ENCODE data around the gene RCSD1. TPM values are rescaled to one million over a fixed set of nuclear protein-coding genes. Genes with fewer than 3 reads are reported as not detected.

Gene RCSD1
- total and polyA plus RNA-seq, 2 of the 13 experiments (the other 11 are each of a cell fraction or from before 2014, with no cell fraction given), result not detected

DNA sequence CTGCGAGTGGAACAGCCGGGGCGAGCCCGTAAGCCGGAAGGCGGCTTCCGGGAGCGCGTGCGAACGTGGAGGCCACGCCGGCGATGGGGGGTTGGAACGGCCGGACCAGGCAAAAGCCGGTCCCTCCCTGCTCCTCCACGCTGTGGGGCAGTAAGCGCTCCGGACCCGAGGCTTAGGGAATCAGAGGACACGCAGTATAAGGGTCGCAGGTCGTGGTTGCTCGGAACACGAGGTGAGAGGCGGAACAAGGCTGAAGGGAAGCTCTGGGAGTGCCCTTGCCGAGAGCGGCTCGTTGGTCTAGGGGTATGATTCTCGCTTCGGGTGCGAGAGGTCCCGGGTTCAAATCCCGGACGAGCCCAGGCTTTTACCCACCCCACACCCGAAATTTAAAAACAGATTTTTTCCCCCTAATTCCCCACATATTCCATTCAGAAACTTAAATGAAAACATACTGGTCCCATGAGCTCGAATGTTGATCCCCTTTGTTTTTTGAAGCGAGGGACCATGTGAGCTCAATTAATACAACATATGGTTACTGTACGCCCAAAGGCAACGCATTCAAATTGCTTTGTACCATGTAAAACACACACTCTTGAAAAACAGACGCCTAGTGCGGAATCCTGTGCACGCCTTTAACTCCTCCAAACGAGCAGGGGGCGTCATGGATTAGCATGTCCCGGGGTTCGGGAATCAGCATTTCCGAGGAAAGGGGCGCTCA is 84.6 kb downstream of the RCSD1 start (continued):
- TF ChIP-seq, protein P1, sequence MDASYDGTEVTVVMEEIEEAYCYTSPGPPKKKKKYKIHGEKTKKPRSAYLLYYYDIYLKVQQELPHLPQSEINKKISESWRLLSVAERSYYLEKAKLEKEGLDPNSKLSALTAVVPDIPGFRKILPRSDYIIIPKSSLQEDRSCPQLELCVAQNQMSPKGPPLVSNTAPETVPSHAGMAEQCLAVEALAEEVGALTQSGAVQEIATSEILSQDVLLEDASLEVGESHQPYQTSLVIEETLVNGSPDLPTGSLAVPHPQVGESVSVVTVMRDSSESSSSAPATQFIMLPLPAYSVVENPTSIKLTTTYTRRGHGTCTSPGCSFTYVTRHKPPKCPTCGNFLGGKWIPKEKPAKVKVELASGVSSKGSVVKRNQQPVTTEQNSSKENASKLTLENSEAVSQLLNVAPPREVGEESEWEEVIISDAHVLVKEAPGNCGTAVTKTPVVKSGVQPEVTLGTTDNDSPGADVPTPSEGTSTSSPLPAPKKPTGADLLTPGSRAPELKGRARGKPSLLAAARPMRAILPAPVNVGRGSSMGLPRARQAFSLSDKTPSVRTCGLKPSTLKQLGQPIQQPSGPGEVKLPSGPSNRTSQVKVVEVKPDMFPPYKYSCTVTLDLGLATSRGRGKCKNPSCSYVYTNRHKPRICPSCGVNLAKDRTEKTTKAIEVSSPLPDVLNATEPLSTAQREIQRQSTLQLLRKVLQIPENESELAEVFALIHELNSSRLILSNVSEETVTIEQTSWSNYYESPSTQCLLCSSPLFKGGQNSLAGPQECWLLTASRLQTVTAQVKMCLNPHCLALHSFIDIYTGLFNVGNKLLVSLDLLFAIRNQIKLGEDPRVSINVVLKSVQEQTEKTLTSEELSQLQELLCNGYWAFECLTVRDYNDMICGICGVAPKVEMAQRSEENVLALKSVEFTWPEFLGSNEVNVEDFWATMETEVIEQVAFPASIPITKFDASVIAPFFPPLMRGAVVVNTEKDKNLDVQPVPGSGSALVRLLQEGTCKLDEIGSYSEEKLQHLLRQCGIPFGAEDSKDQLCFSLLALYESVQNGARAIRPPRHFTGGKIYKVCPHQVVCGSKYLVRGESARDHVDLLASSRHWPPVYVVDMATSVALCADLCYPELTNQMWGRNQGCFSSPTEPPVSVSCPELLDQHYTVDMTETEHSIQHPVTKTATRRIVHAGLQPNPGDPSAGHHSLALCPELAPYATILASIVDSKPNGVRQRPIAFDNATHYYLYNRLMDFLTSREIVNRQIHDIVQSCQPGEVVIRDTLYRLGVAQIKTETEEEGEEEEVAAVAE (CRISPR knock-in tag; IDR thresholded peaks at IDR 0.05; ENCODE audit: borderline replicate concordance), result no peak
- TF ChIP-seq, protein P2, sequence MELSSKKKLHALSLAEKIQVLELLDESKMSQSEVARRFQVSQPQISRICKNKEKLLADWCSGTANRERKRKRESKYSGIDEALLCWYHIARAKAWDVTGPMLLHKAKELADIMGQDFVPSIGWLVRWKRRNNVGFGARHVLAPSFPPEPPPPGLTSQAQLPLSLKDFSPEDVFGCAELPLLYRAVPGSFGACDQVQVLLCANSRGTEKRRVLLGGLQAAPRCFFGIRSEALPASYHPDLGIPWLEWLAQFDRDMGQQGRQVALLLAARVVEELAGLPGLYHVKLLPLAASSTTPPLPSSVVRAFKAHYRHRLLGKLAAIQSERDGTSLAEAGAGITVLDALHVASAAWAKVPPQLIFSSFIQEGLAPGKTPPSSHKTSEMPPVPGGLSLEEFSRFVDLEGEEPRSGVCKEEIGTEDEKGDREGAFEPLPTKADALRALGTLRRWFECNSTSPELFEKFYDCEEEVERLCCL (CRISPR knock-in tag; IDR thresholded peaks at IDR 0.05; ENCODE audit: borderline replicate concordance), result no peak
- TF ChIP-seq, protein P3, sequence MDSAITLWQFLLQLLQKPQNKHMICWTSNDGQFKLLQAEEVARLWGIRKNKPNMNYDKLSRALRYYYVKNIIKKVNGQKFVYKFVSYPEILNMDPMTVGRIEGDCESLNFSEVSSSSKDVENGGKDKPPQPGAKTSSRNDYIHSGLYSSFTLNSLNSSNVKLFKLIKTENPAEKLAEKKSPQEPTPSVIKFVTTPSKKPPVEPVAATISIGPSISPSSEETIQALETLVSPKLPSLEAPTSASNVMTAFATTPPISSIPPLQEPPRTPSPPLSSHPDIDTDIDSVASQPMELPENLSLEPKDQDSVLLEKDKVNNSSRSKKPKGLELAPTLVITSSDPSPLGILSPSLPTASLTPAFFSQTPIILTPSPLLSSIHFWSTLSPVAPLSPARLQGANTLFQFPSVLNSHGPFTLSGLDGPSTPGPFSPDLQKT (CRISPR knock-in tag; IDR thresholded peaks at IDR 0.05; ENCODE audit: borderline replicate concordance), result peak; percentile 12; the same call in 1 of the 2 replicates
- TF ChIP-seq FOXC1 (CRISPR knock-in tag; IDR thresholded peaks at IDR 0.05; ENCODE audit: borderline replicate concordance) (0 out of 2 replicates have a peak, but pooled peaks have one; percentile 81), ZNF724P (CRISPR knock-in tag; IDR thresholded peaks at IDR 0.05; ENCODE audit: borderline replicate concordance) (peak; percentile 67; the same call in 1 of the 2 replicates), ZFX (CRISPR knock-in tag; IDR thresholded peaks at IDR 0.05; ENCODE audit: low read depth) (peak; percentile 82), YEATS2 (CRISPR knock-in tag; IDR thresholded peaks at IDR 0.05; ENCODE audit: borderline replicate concordance) (peak; percentile 69), ZNF460 (CRISPR knock-in tag; IDR thresholded peaks at IDR 0.05; ENCODE audit: borderline replicate concordance) (no peak), CBX5 (CRISPR knock-in tag; IDR thresholded peaks at IDR 0.05; ENCODE audit: borderline replicate concordance) (peak; percentile 70; the same call in 1 of the 2 replicates), TMF1 (CRISPR knock-in tag; IDR thresholded peaks at IDR 0.05; ENCODE audit: low read depth) (peak; percentile 39; the same call in 1 of the 2 replicates), KLF16 (CRISPR knock-in tag; IDR thresholded peaks at IDR 0.05) (peak in 1 of 2 experiments; percentile 90; a peak in 1 of 4 replicates), CHCHD3 (CRISPR knock-in tag; IDR thresholded peaks at IDR 0.05) (0 out of 2 replicates have a peak, but pooled peaks have one; percentile 55), GABPA (IDR thresholded peaks at IDR 0.05; ENCODE audit: low read depth, low read length) (peak; percentile 21; the same call in 1 of the 2 replicates), GABPA (CRISPR knock-in tag; IDR thresholded peaks at IDR 0.05; ENCODE audit: low read depth) (peak; percentile 61), FIP1L1 (IDR thresholded peaks at IDR 0.05; ENCODE audit: borderline replicate concordance, insufficient read depth, low read depth, low read length) (no peak)
- TF ChIP-seq, protein P4, sequence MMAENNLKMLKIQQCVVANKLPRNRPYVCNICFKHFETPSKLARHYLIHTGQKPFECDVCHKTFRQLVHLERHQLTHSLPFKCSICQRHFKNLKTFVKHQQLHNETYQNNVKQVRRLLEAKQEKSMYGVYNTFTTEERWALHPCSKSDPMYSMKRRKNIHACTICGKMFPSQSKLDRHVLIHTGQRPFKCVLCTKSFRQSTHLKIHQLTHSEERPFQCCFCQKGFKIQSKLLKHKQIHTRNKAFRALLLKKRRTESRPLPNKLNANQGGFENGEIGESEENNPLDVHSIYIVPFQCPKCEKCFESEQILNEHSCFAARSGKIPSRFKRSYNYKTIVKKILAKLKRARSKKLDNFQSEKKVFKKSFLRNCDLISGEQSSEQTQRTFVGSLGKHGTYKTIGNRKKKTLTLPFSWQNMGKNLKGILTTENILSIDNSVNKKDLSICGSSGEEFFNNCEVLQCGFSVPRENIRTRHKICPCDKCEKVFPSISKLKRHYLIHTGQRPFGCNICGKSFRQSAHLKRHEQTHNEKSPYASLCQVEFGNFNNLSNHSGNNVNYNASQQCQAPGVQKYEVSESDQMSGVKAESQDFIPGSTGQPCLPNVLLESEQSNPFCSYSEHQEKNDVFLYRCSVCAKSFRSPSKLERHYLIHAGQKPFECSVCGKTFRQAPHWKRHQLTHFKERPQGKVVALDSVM (CRISPR knock-in tag; IDR thresholded peaks at IDR 0.05), result peak; percentile 38; the same call in 1 of the 2 replicates
- TF ChIP-seq, protein P5, sequence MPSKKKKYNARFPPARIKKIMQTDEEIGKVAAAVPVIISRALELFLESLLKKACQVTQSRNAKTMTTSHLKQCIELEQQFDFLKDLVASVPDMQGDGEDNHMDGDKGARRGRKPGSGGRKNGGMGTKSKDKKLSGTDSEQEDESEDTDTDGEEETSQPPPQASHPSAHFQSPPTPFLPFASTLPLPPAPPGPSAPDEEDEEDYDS (CRISPR knock-in tag; IDR thresholded peaks at IDR 0.05), result no peak
